ENCODE measurements around the gene FSTL4.

DNA sequence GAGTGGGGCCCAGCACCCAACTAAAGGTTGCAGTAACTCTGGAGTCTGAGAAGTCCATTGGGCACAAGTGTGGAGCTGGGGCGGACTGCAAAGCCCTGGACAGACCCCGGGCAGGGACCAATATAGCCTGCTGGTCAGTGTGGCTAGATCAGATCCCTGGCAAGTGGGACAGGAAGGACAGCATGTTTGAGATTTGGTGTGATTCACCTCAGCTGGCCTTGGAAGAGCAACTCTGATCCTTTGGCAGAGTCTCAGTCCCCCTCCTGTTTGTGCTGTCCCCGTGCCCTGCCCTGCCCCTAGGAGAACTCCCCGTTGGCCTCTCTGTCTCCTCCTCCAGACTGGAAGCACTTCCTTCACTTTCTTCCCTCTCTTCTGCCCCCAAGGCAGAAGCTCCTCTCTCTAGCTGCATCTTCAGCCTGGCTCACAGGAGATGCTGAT lies 255.3 kb downstream of the FSTL4 start:
- TF ChIP-seq, protein P1, sequence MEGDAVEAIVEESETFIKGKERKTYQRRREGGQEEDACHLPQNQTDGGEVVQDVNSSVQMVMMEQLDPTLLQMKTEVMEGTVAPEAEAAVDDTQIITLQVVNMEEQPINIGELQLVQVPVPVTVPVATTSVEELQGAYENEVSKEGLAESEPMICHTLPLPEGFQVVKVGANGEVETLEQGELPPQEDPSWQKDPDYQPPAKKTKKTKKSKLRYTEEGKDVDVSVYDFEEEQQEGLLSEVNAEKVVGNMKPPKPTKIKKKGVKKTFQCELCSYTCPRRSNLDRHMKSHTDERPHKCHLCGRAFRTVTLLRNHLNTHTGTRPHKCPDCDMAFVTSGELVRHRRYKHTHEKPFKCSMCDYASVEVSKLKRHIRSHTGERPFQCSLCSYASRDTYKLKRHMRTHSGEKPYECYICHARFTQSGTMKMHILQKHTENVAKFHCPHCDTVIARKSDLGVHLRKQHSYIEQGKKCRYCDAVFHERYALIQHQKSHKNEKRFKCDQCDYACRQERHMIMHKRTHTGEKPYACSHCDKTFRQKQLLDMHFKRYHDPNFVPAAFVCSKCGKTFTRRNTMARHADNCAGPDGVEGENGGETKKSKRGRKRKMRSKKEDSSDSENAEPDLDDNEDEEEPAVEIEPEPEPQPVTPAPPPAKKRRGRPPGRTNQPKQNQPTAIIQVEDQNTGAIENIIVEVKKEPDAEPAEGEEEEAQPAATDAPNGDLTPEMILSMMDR (conservative IDR thresholded peaks at IDR 0.05), result no peak
- no peak for TF ChIP-seq EZH2 (IDR thresholded peaks at IDR 0.05; ENCODE audit: low read depth)
